NCI-H128 (cell line): Measurements from ENCODE around the gene NFIA.

Experiments
- DNase-seq: peaks from one replicate; lab custom pipeline; 2025; ENCODE audit not compliant: unreplicated experiment; lab: John Stamatoyannopoulos, UW

The NFIA gene

DNA sequence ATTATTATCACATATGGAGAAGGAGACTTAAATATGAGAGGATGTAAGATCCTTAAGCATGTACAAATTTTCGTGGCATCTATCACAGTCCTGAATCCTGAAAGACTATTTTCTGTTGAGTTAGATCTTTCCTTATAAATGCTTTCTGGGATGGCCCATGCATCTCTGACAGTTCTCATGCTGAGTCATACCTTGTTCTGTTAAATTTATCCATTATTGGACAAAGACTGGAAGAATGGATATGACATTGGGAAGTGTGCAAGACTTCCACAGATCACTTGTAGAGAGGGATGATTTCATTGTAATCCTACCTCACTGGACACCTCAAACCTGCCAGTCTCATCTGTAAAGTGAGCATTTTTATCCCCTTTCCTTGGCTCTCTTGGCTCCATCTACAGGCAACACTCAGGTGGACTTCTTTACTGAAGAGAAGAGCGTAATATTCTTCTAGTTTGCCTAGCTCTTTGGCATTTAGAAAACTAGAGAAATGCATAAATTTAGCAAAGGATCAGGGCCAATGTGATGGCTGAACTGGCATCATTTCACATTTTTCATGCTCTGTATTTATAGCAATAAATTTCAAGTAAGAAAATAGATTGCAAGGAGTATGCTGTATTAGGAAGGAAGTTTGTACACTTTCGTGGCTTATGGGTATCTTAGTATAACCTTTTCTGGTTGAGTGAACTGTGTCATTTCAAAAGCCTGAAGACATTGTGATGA lies 128.2 kb downstream of the NFIA start:
- DNase-seq: no peak

- DNase-seq: no peak
These were observed 131.1 kb downstream of the NFIA start for GRCh38 chr1:61213245-61214011.

GRCh38 chr1:61215119-61215518 lies 132.8 kb downstream of the NFIA start:
- DNase-seq: no peak

- no peak for DNase-seq
These were observed 133.4 kb downstream of the NFIA start for GRCh38 chr1:61215676-61216289.

DNA sequence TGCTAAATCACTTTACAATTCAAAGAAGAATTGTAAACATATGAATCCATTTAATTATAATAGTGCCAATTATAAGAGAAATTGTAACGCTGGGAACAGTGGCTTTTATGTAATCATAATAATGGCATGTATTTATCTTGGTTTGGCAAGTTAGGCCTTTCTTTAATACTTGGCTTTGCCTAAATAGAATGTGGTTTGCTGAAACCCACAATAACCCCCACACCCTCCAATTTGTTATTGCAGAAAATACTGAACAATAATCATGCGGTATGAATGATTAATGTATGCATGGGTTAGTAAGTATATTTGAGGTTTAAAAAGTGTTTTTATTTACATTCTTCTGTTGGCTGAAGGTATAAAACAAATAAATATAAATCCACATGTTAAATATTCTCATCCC lies 138.2 kb downstream of the NFIA start:
- no peak for DNase-seq

DNA sequence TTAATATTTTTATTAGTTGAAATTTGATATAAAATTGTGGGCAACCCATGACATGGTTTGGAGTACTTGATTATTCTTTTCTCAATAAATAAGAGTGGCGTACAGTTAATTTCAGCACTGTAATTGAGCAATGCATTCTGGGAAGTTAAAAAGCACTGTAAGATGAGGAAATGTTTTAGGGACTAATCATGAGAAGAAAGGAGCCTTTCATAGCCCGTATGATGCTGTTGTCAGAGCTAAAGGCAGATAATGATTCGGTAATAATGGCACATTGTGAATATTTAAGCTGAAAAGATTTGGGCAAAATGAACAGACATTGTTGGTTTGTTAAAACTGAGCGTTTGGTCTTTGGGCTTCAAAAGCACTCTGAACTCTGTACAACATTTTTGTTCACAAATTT lies 139.3 kb downstream of the NFIA start:
- DNase-seq: no peak

DNA sequence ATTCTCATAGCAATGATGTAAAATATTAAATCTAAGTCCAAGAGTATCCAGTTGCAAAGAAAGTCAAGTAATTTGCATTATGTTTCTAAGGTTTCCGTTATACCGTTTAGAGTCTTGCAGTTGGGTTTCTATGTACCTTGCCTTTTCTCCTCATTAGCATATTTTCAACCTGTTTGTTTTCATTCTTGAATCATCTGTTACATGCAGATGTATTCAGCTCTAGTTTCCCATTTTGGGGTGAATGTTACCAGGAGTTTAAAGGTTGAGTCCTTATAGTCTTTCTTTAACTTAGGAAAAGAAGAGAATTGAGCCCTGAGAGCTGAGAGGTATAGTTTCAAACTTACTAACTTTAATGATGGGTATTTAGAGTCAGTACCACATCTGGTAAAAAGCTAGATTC lies 139.9 kb downstream of the NFIA start:
- DNase-seq: no peak

DNA sequence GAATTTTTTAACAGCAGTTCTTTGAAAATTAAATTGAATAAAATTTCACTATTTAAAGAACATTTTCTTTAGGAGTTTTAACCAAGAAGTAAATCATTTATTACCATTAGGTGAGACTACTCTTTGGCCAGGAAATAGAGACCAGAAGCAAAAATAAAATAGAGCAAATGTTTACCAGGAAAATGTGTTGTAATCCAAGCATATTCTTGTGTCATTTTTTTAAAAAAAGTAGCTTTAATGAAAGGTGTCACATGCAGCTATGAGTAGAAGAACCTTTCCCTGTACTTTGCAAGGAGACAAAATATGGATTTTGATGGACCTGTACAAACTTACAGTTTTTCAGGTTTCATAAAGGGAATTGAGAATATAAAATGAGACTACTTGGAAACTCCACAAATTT lies 140.8 kb downstream of the NFIA start:
- DNase-seq: no peak

GRCh38 chr1:61224609-61225008 lies 142.2 kb downstream of the NFIA start:
- DNase-seq: no peak

DNA sequence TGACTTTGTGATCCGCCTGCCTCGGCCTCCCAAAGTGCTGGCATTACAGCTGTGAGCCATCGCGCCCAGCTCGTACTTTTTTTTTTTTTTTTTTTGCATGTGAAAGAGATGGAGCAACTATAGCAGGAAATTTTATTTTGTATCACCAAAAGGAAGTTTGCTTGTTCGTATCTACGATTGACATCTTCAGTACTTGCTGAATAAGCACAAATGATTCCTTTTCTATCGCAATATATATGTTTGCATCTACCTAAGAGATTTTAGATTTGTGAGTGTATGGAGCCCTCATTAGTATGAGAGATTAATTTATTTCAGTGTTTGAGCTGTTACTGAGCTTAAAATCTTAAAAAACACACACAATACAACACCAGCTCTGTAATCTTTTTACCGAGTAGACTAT lies 143.1 kb downstream of the NFIA start:
- no peak for DNase-seq

- peak; percentile 79 for DNase-seq
These were observed 144.6 kb downstream of the NFIA start for GRCh38 chr1:61226791-61227567.

DNA sequence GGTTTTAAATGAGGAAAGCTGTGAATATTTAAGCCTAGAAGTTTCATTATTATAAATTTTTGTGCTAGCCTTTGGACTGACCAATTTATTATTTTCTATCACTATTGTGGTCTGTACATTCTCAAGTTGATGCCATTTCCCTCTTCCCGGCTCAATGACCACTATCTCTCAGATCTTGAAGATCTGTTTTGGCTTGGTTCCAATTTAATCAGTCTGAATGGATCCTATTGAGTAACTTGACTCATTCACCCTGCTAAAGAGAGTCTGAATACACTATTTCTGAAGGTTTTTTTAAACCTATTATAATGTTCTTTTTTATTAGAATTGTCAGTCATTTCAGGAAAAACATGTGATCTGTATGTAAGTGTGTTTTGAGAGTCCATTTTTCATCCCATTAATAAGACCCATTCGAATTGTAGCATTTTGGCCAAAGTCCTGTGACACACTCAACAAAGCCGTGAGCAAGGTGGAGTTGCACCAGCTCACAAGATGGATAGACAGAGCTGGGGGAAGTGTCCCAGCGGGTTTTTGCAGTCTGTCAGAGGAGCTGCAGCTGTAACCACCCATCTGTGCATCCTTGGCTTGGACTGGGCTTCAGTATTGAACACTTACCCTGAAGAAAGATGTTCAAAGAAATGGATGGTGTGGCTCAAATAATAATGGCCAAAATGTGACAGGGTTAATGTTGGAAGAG lies 145.6 kb downstream of the NFIA start:
- no peak for DNase-seq

GRCh38 chr1:61230523-61230922 lies 148.2 kb downstream of the NFIA start:
- DNase-seq: no peak

DNA sequence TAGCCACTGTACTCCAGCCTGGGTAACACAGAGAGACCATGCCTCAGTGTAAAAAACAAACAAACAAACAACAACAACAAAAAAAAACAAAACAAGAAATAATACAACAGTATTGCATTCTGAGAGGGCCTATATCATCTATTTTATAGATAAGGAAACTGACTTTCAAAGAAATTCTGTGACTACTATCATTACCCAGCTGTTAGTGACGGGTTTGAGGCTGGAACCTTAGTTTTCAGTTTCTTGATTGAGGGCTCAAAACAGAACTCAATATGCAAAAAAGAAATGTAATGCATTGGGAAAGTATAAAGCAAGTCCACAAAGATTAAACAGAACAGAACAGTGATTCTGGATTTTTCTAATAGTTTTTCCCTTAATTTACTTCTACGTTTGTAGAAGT lies 149.4 kb downstream of the NFIA start:
- no peak for DNase-seq

DNA sequence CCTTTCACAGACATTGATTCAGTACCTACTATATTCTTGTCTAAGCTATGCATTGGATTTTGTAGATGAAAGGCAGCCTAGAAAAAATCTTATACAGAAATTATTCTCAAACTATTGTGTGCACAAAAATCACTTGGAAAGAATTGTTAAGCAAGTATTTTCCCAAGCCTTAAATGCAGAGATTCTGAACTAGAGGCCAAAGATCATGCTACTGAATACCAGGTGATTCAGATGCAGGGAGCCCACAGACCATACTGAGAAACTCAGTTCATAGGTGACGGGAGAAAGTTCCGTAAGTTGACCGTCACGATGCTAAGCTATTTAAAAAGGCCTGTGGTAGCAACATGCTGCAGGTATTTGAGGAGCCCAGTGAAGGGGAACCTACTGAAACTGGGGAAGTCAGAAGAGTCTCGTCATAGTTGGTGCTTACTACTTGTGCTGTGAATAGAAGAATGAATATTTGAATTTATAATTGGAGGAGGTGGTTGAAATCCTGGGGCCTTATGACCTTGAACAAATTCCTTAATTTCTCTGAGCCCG lies 150.8 kb downstream of the NFIA start:
- no peak for DNase-seq

DNA sequence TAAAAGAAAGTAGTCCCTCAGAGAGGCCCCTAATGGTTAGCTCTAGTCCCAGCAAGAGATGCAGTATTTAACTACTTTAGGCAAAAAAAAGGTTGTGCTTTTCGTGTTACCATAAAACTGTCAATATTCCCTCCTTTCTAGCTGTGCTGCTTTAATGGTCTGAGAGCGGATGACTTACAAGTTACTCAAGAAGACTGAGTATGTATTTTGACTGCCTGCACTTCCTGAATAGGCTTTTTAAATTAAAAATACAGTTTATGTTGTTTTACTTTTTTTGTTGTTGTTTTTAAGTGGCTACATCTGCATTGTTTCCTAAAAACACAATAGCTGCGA lies 152.2 kb downstream of the NFIA start:
- no peak for DNase-seq

- no peak for DNase-seq
These were observed 154.8 kb downstream of the NFIA start for GRCh38 chr1:61237147-61237546.

GRCh38 chr1:61237659-61238358 lies 155.4 kb downstream of the NFIA start:
- DNase-seq: no peak

DNA sequence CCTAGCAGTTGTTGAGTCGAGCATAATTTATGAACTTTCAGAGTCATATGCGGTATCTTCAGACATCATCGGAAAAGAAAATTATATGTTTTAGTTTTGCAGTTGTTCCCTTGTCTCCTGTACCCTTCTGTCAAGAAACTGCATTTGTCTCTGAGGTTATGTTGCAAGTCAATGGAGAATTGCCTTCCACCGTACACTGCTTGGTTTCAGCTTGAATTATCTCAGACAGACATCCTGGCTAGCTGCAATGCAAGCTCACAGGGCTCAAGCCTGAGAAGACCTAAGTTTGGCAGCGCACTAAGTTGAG lies 156.0 kb downstream of the NFIA start:
- no peak for DNase-seq

DNA sequence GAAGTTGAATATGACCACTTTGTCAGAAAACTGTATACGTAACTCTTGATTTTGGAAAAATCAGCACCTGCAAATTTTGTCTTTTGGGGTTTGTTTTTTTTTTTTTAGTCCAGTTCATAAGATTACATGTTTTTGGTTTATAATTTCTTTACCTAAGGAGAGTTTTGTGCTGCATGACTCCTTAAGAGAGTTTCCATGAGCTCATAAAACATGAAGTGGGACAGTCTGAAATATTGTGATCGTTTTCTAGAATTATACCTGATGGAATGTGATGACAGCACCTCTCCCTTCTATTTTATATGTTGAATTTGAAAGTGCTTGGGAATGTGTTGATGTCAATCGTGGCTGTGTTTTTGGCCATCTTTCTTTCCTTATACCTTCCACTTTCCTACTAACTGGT lies 158.5 kb downstream of the NFIA start:
- no peak for DNase-seq
